Lung (tissue), 12 donors: ENCODE measurements around the gene LLPH. TPM values are rescaled to one million over a fixed set of nuclear protein-coding genes. Genes with fewer than 3 reads are reported as not detected.

Source experiments
- ATAC-seq: fragments of 200-7000 bp; cut with Tn5 transposase; one replicate; pipeline ENCODE4 v1.9.1; 2020; ENCODE audit warnings: moderate number of reproducible peaks; ENCODE audit not compliant: insufficient read depth, low FRiP score
- DNase-seq, 3 donors: peaks; one replicate each; pipeline ENCODE4 v3.0.0-alpha.2; 2013 to 2017
- H3K27ac ChIP-seq, 2 donors: one replicate each; pipeline ENCODE4 v1.5.1; 2013; ENCODE audit warnings: mild to moderate bottlenecking in 2 of 2, moderate library complexity in 2 of 2, control low read depth in 1 of 2, inconsistent platforms in 1 of 2, low read depth in 1 of 2, low read length in 1 of 2
- H3K27me3 ChIP-seq, 3 donors: one replicate each; pipeline ENCODE4 v1.5.1; 2013; ENCODE audit warnings: low read length in 2 of 3; ENCODE audit not compliant: control insufficient read depth in 3 of 3, insufficient read depth in 3 of 3
- H3K36me3 ChIP-seq, 4 donors: one replicate each; pipeline ENCODE4 v1.5.1; 2013; ENCODE audit warnings: low read length in 4 of 4, mild to moderate bottlenecking in 1 of 4, moderate library complexity in 1 of 4; ENCODE audit not compliant: control insufficient read depth in 4 of 4, insufficient read depth in 4 of 4
- H3K4me1 ChIP-seq, 5 donors: one replicate each; pipeline ENCODE4 v1.5.1; 2013; ENCODE audit warnings: low read length in 5 of 5, mild to moderate bottlenecking in 2 of 5, moderate library complexity in 1 of 5; ENCODE audit not compliant: control insufficient read depth in 5 of 5, insufficient read depth in 5 of 5
- H3K4me3 ChIP-seq: one replicate; pipeline ENCODE4 v1.5.1; 2013; ENCODE audit warnings: mild to moderate bottlenecking, control low read depth, moderate library complexity
- H3K9ac ChIP-seq, 2 donors: one replicate each; pipeline ENCODE4 v1.5.1; 2013; ENCODE audit warnings: low read length in 2 of 2, control low read depth in 1 of 2; ENCODE audit not compliant: insufficient read depth in 1 of 2
- H3K9me3 ChIP-seq, 4 donors: one replicate each; pipeline ENCODE4 v1.5.1; 2013; ENCODE audit warnings: low read length in 3 of 4, mild to moderate bottlenecking in 1 of 4, moderate library complexity in 1 of 4; ENCODE audit not compliant: control insufficient read depth in 4 of 4, insufficient read depth in 3 of 4
- CTCF ChIP-seq: IDR thresholded peaks from 2 replicates; pipeline ENCODE4 v1.5.1; 2012; ENCODE audit warnings: mild to moderate bottlenecking; ENCODE audit errors: control extremely low read depth, extremely low read depth
- WGBS, 2 donors: extraction: QIAGEN DNeasy Blood & Tissue Kit; methylation state at CpG; one replicate each; pipeline ENCODE4 v1.1.7; 2013; 5-methylcytosine and 5-hydroxymethylcytosine counted together
- polyA plus RNA-seq, 2 donors: library from polyadenylated mRNA; stranded (reverse); fragments of 200-250 nt; gene quantifications; one replicate each; pipeline ENCODE4 v1.2.1, GENCODE V29; 2013
- total RNA-seq, 2 donors: library from RNA; depleted of rRNA in 1 of 2; stranded (reverse); fragments of >200 nt in 1 of 2; gene quantifications; one replicate each; pipeline ENCODE4 v1.2.1, GENCODE V29; 2014 to 2021
- donor health status: control.
- donor health status: control.
- donor health status: Bipolar disorder and iron deficiency.
- donor health status: healthy.
- donor health status: DM: yes; HTN: yes; CAD: no.

The LLPH gene
- total and polyA plus RNA-seq, 4 donors = 7.9 to 25.9 (median 16.2) TPM

- peaks cover 2 to 31% (median 13%) of the 10 kb centered on the region in 5 donors for H3K4me1 ChIP-seq
- ATAC-seq (no peak), DNase-seq (peak in 2 of 3 donors; percentile 77 to 78)
- 85 to 86% methylated on average over 2 of the region's 2 CpGs for WGBS, 2 donors
- no peak overlapping the region for H3K4me3 ChIP-seq
- no peak for TF ChIP-seq CTCF
- peak overlapping the region in 1 of 2 donors; percentile 52 for H3K9ac ChIP-seq
- H3K9me3 ChIP-seq = peaks cover 0 to 2% (median 0%) of the 10 kb centered on the region in 4 donors
- no peak overlapping the region for H3K27ac ChIP-seq
- peaks cover 3 to 19% (median 9%) of the 10 kb centered on the region in 4 donors for H3K36me3 ChIP-seq
- H3K27me3 ChIP-seq = no peaks in the 10 kb centered on the region
Observed at GRCh38 chr12:66162701-66163100, 32.2 kb upstream of the LLPH start.

GRCh38 chr12:66160704-66161103, 30.2 kb upstream of the LLPH start:
- DNase-seq (no peak), ATAC-seq (no peak)
- TF ChIP-seq CTCF = no peak
- H3K27me3 ChIP-seq = no peaks in the 10 kb centered on the region
- peaks cover 0 to 2% (median 0%) of the 10 kb centered on the region in 4 donors for H3K9me3 ChIP-seq
- peaks cover 4 to 33% (median 13%) of the 10 kb centered on the region in 5 donors for H3K4me1 ChIP-seq
- H3K9ac ChIP-seq = no peak overlapping the region
- 96 to 98% methylated on average over 28 of the region's 28 CpGs for WGBS, 2 donors
- H3K4me3 ChIP-seq = no peak overlapping the region
- H3K36me3 ChIP-seq = peaks cover 3 to 15% (median 9%) of the 10 kb centered on the region in 4 donors
- no peak overlapping the region for H3K27ac ChIP-seq

- Histone ChIP-seq H3K36me3 (peaks cover 3 to 11% (median 9%) of the 10 kb centered on the region in 4 donors), H3K4me1 (peaks cover 4 to 32% (median 13%) of the 10 kb centered on the region in 5 donors), H3K9me3 (no peaks in the 10 kb centered on the region), H3K4me3 (no peak overlapping the region), H3K27ac (peak overlapping the region in 1 of 2 donors; percentile 31), H3K9ac (no peak overlapping the region), H3K27me3 (no peaks in the 10 kb centered on the region)
- ATAC-seq = no peak
- no peak for DNase-seq
- no peak for TF ChIP-seq CTCF
Observed at GRCh38 chr12:66159123-66159522, 28.6 kb upstream of the LLPH start.

- 90 to 93% methylated on average over 2 of the region's 2 CpGs for WGBS, 2 donors
- TF ChIP-seq CTCF = no peak
- no peaks in the 10 kb centered on the region for H3K27me3 ChIP-seq
- H3K4me3 ChIP-seq = no peak overlapping the region
- H3K27ac ChIP-seq = no peak overlapping the region
- peaks cover 3 to 11% (median 9%) of the 10 kb centered on the region in 4 donors for H3K36me3 ChIP-seq
- H3K9ac ChIP-seq = no peak overlapping the region
- H3K9me3 ChIP-seq = no peaks in the 10 kb centered on the region
- peaks cover 0 to 11% (median 3%) of the 10 kb centered on the region in 5 donors for H3K4me1 ChIP-seq
- no peak for DNase-seq
- ATAC-seq = no peak
Observed at GRCh38 chr12:66156654-66157053, 26.1 kb upstream of the LLPH start.
